Activated CD8-positive, alpha-beta memory T cell treated with anti-CD3 and anti-CD28 coated beads, Interleukin-2, amount 50 U/mL, for 48 hours (primary cell): ENCODE measurements around the gene TMED3.

Experiments used
- DNase-seq: peaks from one replicate; pipeline ENCODE4 v3.0.0-alpha.2; 2020

TMED3 gene

DNA sequence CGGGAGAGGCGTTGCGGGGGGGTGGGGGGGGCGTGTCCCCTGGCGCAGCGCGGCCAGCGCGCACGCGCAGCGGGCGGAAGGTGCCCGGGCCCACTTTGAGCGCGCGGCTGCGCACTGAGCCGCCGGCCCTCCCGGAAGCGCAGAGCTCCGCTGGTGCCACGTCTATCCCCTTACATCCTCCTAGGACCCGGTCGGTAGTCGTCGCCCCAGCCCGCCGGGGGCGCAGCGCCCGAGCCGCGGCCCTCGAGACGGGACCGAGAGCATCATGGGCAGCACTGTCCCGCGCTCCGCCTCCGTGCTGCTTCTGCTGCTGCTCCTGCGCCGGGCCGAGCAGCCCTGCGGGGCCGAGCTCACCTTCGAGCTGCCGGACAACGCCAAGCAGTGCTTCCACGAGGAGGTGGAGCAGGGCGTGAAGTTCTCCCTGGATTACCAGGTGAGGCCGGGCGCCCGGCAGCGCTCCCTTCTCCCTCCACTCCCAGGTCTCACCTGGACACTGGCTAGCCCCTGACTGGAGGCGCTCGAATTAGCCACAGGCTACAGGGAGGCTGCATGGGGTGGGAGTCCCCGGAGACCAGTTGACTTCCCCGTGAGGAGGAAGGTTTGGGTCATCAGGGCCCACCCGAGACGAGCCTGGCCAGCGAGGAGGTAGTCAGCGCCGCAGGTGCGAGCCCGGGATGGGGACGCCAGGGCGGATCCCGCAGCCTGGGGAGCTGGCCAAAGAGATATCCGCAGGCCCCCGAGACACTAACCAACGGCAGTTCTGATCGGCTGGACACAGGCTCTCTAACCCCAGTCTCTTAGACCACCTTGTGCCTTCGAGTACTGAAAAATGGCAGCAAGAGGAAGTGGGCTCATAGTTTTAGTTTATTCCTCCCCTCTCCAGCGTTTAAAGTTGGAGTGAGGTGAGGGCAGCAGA is at the start of gene TMED3:
Gene TMED3, plus strand, starts transcription at position 128 of the 916 bp plus-strand sequence. Its CDS starts 138 bp downstream, at position 266.
- DNase-seq, result peak; percentile 90

DNA sequence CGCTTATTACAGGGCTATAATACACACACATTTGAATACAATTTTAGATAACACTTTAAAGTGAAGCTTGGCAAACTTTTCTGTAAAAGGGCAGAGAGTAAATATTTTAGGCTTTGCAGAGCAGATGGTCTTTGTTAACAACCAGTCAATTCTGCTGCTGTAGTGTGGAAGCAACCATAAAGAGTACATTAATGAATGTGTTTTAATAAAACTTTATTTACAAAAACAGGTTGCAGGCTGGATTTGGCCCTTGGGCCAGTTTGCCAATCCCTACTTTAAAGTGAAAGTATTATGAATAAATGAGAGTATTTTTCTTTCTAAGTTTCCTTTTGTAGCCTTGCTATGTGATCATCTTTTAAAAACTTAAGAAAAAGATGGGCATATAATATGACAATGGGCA is 49.1 kb upstream of the TMED3 start:
- no peak for DNase-seq

- DNase-seq, result no peak
Observed at GRCh38 chr15:79265167-79265566, 45.7 kb upstream of the TMED3 start.

- DNase-seq, result no peak
Observed at GRCh38 chr15:79265987-79266579, 44.8 kb upstream of the TMED3 start.

DNA sequence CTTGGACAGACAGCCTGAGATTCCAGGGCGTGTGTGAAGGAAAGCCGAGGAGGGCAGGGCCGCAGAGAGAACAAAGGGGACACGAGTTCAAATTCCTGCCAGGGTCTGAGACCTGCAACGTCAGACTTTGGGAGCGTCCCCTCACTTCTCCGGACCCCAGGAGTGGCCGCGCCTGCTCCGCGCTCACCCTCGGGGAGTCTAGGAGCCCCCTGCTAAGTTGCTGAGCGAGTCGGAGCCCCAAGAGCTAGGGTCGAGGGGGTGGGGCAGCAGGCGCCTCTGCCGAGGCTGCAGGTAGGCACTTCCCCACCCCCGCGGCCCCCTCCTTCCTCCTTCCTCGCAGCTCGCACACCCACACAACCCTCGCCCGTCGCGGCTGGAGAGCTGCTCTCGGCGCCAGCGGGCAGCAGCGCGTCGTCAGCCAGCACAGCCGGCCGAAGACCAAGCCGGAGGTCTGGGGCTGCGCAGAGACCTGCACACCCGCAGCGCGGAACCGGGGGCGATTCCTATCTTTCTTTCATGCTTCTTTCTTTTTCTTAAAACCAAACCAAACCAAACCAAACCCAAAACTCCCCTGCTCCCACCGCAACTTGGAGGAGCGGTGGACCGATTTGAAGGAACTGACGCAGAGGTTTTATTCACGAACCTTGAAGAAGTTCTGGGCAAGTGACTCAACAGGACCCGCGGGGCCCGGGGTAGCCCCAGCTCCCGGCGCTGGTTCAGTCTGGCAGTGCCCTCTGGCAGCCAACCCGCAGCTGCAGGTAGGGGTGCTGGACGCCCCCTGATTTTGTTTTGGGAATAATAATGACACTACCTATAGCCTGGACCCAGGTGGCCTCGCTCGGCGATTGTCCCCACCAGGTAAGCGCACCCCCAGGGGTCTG is 28.3 kb upstream of the TMED3 start, which contains the start of gene ANKRD34C:
Gene ANKRD34C, plus strand, starts transcription at position 352 of the 881 bp plus-strand sequence. CDS start 10,563 bp downstream, outside the sequence.
- no peak for DNase-seq

DNA sequence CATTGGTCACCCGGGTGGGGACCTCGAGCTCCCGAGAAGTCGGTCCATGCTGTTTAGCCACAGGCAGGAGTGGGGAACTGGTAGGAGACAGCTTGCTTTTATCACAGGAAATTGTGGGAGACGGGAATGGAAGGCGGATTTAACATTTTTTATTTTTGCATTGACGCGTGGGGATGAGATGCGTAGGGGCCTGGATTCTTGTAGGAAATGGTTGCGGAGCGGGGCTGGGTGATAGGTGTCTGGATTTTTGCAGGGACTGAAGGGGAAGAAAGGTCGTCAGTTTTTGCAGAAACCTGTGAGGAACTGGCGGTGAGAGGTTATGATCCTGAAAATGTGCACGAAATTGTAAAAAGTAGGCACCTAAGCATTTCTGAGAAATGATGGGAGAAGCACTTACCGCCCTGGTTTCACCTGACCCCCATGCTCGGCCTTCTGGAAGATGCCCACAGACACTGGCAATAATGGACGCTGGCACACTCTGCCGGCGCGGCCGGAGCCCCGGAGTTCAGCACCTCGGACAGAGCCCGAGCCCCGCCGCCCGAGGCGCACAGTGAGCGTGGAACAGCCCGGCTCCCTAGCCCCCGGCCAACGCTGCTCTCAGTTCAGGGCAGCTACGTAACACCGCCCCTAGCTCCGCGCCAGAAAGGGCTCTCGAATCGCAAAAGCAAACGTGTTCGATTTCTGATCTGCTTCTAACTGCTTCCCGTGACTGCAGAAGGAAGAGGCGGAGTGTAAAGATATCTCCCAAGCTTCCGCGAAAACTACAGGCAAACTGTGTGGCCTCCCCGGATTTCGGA is 27.5 kb upstream of the TMED3 start:
- DNase-seq, result peak; percentile 79

- no peak for DNase-seq
Observed at GRCh38 chr15:79290642-79291275, 20.2 kb upstream of the TMED3 start.

GRCh38 chr15:79292011-79292410 is 18.9 kb upstream of the TMED3 start:
- no peak for DNase-seq

GRCh38 chr15:79294075-79294474 is 16.8 kb upstream of the TMED3 start:
- DNase-seq, result no peak

GRCh38 chr15:79296583-79296982 is 14.3 kb upstream of the TMED3 start:
- no peak for DNase-seq

- DNase-seq, result no peak
Observed at GRCh38 chr15:79299126-79299840, 11.6 kb upstream of the TMED3 start.

GRCh38 chr15:79299841-79300235 is 11.1 kb upstream of the TMED3 start:
- no peak for DNase-seq

- no peak for DNase-seq
Observed at GRCh38 chr15:79307251-79307650, 3.7 kb upstream of the TMED3 start.

DNA sequence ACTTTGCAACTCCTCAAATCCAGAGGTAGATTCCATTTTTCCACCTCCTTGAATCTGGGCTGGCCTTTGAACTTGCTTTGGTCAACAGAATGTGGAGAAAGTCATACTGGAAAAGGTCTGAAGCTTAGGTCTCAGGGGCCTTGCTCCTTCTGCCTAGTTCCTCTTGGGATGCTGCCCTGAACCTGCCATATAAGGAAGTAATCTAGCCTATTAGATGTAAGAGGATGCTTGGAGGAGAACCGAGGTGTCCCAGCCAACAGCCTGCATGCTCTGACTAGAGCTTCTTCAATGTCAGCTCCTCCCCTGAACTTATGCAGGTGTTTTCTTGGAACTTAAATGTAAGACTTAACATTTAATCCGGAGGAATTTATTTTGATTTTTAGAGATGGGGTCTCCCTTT is 2.0 kb upstream of the TMED3 start:
- no peak for DNase-seq

- no peak for DNase-seq
Observed at GRCh38 chr15:79310612-79310984, 314 bp upstream of the TMED3 start.

- DNase-seq, result no peak
Observed at GRCh38 chr15:79311901-79312553, 1.1 kb downstream of the TMED3 start.

- no peak for DNase-seq
Observed at GRCh38 chr15:79314186-79314585, 3.3 kb downstream of the TMED3 start.

DNA sequence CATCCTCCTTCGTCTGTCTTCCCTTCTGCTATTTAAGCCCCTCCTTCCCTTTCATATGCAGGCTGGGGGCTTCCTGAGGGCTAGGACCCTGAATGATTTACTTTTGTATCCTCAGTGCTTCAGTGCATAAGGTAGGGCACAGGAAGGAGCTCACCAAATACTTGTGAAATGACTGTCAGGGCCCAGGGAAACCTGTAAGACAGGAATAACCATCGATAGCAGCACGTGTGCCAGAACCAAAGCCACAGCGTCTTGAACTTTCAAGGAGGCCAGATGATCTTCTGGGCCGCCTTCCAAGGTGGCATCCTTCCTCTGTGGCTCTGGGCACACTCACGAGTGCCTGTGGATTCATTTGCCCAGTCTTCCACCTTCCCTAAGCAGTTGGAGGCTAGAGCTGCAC is 3.9 kb downstream of the TMED3 start:
- DNase-seq, result no peak

DNA sequence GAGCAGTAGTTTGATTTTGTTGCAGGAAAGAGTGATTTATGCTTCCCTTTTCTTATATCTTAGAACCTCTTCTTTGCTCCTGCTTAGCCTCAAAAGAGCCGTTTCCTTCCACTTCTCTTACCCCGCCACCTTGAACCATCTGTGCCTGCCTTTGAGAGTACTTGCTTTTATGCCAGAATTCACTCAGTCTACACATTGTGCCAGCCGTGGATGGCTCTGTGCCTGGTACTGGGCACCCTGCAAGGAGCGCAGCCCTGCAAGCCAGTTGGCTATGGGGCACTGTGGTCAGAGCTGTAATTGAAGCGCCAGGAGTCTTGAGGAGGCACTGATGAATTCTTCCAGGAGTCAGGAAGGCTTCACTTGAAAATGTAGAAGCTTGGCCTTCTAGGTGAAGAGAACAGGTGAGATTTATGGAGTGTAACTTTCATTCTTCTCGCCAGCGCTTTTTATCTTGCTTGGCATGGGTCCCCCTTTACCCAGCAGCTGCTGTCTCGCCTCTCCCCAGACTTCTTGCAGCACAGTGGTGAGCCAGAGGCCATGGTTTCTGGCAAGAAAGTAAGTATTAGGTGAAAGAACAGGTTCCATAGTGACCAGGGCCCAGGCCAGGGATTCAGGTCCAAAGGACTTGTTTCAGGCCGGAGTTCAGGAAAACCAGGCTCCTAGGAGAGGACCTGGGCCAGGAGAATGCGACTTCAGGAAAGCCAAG is 4.9 kb downstream of the TMED3 start:
- no peak for DNase-seq

DNA sequence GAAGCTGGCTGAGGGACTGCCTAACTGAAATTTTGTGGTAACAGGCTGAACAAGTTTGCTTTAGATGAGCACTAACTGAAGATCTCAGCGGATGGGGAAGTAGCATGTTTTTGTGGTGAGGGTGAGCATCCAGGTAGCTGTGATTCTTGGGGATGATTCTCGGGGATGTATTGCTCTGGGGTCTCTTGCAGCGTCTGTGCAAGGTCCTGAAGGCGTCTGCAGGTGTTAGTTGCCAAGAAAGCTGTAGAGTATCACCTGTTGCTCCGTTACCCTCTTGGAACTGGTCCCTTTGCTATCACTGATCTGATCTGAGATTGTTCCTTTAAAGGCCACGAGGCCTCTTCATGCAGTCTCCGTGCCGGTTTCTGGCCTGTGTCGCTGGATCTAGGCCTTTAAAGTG is 6.0 kb downstream of the TMED3 start:
- no peak for DNase-seq
